ENCODE data around the gene PDS5A.
"Not testable (repeated sequence)": the region's sequence is repeated elsewhere in the genome, so short reads cannot be mapped to it uniquely, and the experiment has no call there.

PDS5A gene, protein sequence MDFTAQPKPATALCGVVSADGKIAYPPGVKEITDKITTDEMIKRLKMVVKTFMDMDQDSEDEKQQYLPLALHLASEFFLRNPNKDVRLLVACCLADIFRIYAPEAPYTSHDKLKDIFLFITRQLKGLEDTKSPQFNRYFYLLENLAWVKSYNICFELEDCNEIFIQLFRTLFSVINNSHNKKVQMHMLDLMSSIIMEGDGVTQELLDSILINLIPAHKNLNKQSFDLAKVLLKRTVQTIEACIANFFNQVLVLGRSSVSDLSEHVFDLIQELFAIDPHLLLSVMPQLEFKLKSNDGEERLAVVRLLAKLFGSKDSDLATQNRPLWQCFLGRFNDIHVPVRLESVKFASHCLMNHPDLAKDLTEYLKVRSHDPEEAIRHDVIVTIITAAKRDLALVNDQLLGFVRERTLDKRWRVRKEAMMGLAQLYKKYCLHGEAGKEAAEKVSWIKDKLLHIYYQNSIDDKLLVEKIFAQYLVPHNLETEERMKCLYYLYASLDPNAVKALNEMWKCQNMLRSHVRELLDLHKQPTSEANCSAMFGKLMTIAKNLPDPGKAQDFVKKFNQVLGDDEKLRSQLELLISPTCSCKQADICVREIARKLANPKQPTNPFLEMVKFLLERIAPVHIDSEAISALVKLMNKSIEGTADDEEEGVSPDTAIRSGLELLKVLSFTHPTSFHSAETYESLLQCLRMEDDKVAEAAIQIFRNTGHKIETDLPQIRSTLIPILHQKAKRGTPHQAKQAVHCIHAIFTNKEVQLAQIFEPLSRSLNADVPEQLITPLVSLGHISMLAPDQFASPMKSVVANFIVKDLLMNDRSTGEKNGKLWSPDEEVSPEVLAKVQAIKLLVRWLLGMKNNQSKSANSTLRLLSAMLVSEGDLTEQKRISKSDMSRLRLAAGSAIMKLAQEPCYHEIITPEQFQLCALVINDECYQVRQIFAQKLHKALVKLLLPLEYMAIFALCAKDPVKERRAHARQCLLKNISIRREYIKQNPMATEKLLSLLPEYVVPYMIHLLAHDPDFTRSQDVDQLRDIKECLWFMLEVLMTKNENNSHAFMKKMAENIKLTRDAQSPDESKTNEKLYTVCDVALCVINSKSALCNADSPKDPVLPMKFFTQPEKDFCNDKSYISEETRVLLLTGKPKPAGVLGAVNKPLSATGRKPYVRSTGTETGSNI (N-terminal part only)

GRCh38 chr4:39977489-39978377, at the start of gene PDS5A:
TSS of gene PDS5A (minus strand) at chr4:39977911. CDS start at chr4:39976577, 1,334 bp downstream.
- peaks cover 33% of the 10 kb centered on the region for H3K4me1 Mint-ChIP-seq
- peak within 1 kb of the TSS; percentile 91 for H3K27ac Mint-ChIP-seq
- H3K9me3 Mint-ChIP-seq = no peaks in the 10 kb centered on the region
- peak within 1 kb of the TSS; percentile 91 for H3K4me3 Mint-ChIP-seq
- no peaks in the 10 kb centered on the region for H3K27me3 Mint-ChIP-seq
- H3K36me3 Mint-ChIP-seq = peaks cover 25% of the 10 kb centered on the region
- ATAC-seq = peak; percentile 93

DNA sequence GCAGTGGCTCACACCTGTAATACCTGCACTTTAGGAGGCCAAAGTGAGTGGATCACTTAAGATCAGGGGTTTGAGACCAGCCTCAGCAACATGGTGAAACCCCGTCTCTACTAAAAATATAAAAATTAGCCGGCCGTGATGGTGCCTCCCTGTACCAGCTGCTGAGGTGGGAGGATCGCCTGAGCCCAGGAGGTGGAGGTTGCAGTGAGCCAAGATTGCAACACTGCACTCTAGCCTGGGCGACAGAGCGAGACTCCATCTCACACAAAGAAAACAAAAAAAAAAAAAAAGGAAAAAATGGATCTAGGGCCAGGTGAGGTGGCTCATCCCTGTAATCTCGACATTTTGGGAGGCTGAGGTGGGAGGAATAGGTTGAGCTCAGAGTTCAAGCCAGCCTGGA, 46.3 kb upstream of the PDS5A start:
- not testable (repeated sequence) for H3K4me1 Mint-ChIP-seq, ATAC-seq, H3K36me3 Mint-ChIP-seq, H3K4me3 Mint-ChIP-seq, H3K9me3 Mint-ChIP-seq, H3K27ac Mint-ChIP-seq, H3K27me3 Mint-ChIP-seq

- not testable (repeated sequence) for H3K27me3 Mint-ChIP-seq, H3K27ac Mint-ChIP-seq, ATAC-seq, H3K9me3 Mint-ChIP-seq, H3K4me3 Mint-ChIP-seq, H3K36me3 Mint-ChIP-seq, H3K4me1 Mint-ChIP-seq
These were observed 43.4 kb upstream of the PDS5A start for GRCh38 chr4:40021116-40021515.

GRCh38 chr4:40020221-40020620, 42.5 kb upstream of the PDS5A start:
- no peaks in the 10 kb centered on the region for H3K9me3 Mint-ChIP-seq
- H3K27ac Mint-ChIP-seq = no peak overlapping the region
- H3K4me3 Mint-ChIP-seq = no peak overlapping the region
- H3K27me3 Mint-ChIP-seq = no peaks in the 10 kb centered on the region
- no peaks in the 10 kb centered on the region for H3K36me3 Mint-ChIP-seq
- no peaks in the 10 kb centered on the region for H3K4me1 Mint-ChIP-seq
- no peak for ATAC-seq

DNA sequence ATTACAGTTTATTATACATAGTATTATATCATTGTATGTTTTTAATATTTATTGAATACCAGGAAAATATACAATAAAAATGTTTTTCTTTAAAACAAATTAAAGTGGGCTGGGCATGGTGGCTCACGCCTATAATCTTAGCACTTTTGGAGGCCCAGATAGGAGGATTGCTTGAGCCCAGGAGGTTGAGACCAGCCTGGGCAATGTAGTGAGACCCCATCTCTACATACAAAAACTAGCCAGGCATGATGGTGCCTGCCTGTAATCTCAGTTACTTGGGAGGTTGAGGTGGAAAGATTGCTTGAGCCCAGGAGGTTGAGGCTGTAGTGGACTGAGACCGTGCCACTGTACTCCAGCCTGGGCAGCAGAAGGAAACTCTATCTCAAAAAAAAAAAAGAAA, 38.3 kb upstream of the PDS5A start:
- Mint-ChIP-seq H3K27me3 (no peaks in the 10 kb centered on the region), H3K27ac (no peak overlapping the region)

DNA sequence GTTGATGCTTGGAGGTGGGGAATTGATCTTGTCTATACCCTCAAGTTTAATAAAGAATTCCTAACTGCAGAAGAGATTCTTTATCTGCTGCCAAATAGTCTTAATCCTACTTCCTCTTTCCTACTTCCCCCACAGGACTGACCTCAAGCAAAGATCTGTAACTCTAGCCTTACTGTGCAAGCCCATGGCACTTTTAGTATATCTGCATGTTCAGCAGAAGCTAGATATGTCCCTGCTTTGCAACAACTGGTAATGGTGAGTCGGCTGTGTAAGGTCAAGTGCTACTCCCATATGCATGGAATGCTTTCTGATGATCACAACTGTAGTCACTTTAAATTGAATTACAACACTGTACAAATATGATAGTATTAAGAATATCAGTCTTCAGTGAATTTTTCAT, 26.3 kb upstream of the PDS5A start:
- Mint-ChIP-seq H3K36me3 (no peaks in the 10 kb centered on the region), H3K27me3 (no peaks in the 10 kb centered on the region), H3K4me1 (no peaks in the 10 kb centered on the region), H3K27ac (no peak overlapping the region), H3K9me3 (no peaks in the 10 kb centered on the region), H3K4me3 (no peak overlapping the region)
- ATAC-seq = peak; percentile 58

More for the DNA sequence above, 38.3 kb upstream of the PDS5A start:
- Mint-ChIP-seq H3K36me3 (no peaks in the 10 kb centered on the region), H3K9me3 (no peaks in the 10 kb centered on the region), H3K4me3 (no peak overlapping the region), H3K4me1 (no peaks in the 10 kb centered on the region)
- no peak for ATAC-seq

DNA sequence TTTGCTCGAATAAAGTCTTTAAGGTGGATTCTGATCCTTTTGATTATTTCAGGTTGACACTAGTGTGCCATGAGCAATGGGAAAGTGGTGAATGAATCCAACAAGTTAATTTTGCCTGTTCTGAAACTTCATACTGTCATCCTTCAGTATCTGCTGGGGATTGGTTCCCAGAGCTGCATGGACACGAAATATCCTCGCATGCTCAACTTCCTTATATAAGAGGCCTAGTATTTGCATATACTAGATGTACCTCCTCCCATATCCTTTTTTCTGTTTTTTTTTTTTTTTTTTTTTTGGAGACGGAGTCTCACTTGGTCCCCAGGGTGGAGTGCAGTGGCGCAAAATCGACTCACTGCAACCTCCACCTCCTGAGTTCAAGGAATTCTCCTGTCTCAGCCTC, 23.0 kb upstream of the PDS5A start:
- ATAC-seq = no peak
- Mint-ChIP-seq H3K4me3 (no peak overlapping the region), H3K4me1 (no peaks in the 10 kb centered on the region), H3K27me3 (no peaks in the 10 kb centered on the region), H3K9me3 (no peaks in the 10 kb centered on the region), H3K27ac (no peak overlapping the region), H3K36me3 (no peaks in the 10 kb centered on the region)

- no peak overlapping the region for H3K27ac Mint-ChIP-seq
- no peak overlapping the region for H3K4me3 Mint-ChIP-seq
- ATAC-seq = no peak
- H3K36me3 Mint-ChIP-seq = no peaks in the 10 kb centered on the region
- no peaks in the 10 kb centered on the region for H3K27me3 Mint-ChIP-seq
- H3K4me1 Mint-ChIP-seq = no peaks in the 10 kb centered on the region
- H3K9me3 Mint-ChIP-seq = no peaks in the 10 kb centered on the region
These were observed 21.1 kb upstream of the PDS5A start for GRCh38 chr4:39998659-39999345.

DNA sequence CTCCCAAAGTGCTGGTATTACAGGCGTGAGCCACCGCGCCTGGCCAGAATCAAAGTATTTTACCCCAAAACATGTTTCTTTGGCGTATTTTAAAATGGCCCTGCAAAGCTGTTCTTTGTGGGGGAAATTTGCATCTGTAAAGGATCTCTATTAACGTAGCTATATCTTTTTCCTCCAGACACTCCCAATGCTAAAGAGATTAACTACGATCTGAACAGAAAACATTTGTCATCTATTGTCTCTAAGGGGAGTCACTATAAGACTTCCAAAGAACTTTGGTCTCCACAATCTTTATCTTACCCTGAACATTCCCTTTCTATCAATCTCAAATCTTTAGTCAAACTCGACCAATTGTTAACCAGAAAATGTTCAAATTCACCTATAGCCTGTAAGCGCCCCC, 19.1 kb upstream of the PDS5A start:
- H3K27me3 Mint-ChIP-seq = no peaks in the 10 kb centered on the region
- no peak overlapping the region for H3K27ac Mint-ChIP-seq
- no peak for ATAC-seq
- no peak overlapping the region for H3K4me3 Mint-ChIP-seq
- H3K4me1 Mint-ChIP-seq = no peaks in the 10 kb centered on the region
- H3K9me3 Mint-ChIP-seq = no peaks in the 10 kb centered on the region
- no peaks in the 10 kb centered on the region for H3K36me3 Mint-ChIP-seq

- no peak overlapping the region for H3K4me3 Mint-ChIP-seq
- no peaks in the 10 kb centered on the region for H3K4me1 Mint-ChIP-seq
- H3K36me3 Mint-ChIP-seq = no peaks in the 10 kb centered on the region
These were observed 16.7 kb upstream of the PDS5A start for GRCh38 chr4:39994406-39994805.

DNA sequence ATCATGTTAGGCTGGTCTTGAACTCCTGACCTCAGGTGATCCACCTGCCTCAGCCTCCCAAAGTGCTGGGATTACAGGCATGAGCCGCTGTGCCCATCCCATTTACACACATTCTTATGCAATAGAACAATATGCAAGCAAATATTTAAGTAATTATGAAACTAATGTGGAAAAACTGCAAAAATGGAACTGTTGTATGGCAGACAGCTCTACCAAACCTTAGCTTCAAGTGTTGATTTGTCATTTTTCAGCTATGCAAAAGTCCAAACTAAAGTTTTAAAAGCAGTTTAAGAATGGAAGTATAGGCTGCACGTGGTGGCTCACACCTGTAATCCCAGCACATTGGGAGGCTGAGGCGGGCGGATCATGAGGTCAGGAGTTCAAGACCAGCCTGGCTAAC, 11.7 kb upstream of the PDS5A start:
- H3K27ac Mint-ChIP-seq, H3K27me3 Mint-ChIP-seq, H3K4me1 Mint-ChIP-seq, ATAC-seq, H3K36me3 Mint-ChIP-seq, H3K4me3 Mint-ChIP-seq, H3K9me3 Mint-ChIP-seq: not testable (repeated sequence)

More at GRCh38 chr4:39994406-39994805, 16.7 kb upstream of the PDS5A start:
- no peaks in the 10 kb centered on the region for H3K9me3 Mint-ChIP-seq
- H3K27ac Mint-ChIP-seq = no peak overlapping the region
- ATAC-seq = no peak
- H3K27me3 Mint-ChIP-seq = no peaks in the 10 kb centered on the region

- Mint-ChIP-seq H3K27ac (no peak overlapping the region), H3K9me3 (no peaks in the 10 kb centered on the region), H3K4me3 (no peak overlapping the region), H3K27me3 (no peaks in the 10 kb centered on the region), H3K36me3 (no peaks in the 10 kb centered on the region), H3K4me1 (no peaks in the 10 kb centered on the region)
- no peak for ATAC-seq
These were observed 9.8 kb upstream of the PDS5A start for GRCh38 chr4:39987485-39987884.

GRCh38 chr4:39978904-39979303, 1.2 kb upstream of the PDS5A start:
- no peak for ATAC-seq
- Mint-ChIP-seq H3K9me3 (no peaks in the 10 kb centered on the region), H3K27me3 (no peaks in the 10 kb centered on the region), H3K4me1 (peaks cover 22% of the 10 kb centered on the region), H3K36me3 (peaks cover 16% of the 10 kb centered on the region), H3K27ac (no peak overlapping the region), H3K4me3 (no peak overlapping the region)

GRCh38 chr4:39978378-39978775, 666 bp upstream of the PDS5A start:
- Mint-ChIP-seq H3K4me1 (peaks cover 28% of the 10 kb centered on the region), H3K36me3 (peaks cover 21% of the 10 kb centered on the region), H3K9me3 (no peaks in the 10 kb centered on the region), H3K4me3 (peak overlapping the region; percentile 91), H3K27ac (peak overlapping the region; percentile 91), H3K27me3 (no peaks in the 10 kb centered on the region)
- no peak for ATAC-seq

Data from stimulated activated memory B cell treated with anti-CD40 and anti-IgM and Interleukin-4, amounts not matched to agents 10 μg/mL and 1 μg/mL and 100 μg/mL, for 72 hours (primary cell).